Adrenal gland (tissue), 12 donors: ENCODE measurements around the gene MED12L. TPM values are rescaled to one million over a fixed set of nuclear protein-coding genes. Genes with fewer than 3 reads are reported as not detected.

Source experiments
- DNase-seq, 7 donors: peaks; one replicate each; pipeline ENCODE4 v3.0.0-alpha.2; 2019 to 2020
- H3K27ac ChIP-seq, 5 donors: fragments of 200-600 bp; sonication (generic) in 4 of 5; 1 replicate in 3 of 5; 2 replicates in 2 of 5; pipeline versions ENCODE4 v1.5.1 to v1.8.0; 2016 to 2020; ENCODE audit warnings: mild to moderate bottlenecking in 1 of 5
- H3K27me3 ChIP-seq: fragments of 200-600 bp; 2 replicates; pipeline ENCODE4 v1.8.0; 2021
- H3K36me3 ChIP-seq, 2 donors: fragments of 200-600 bp; replicated peaks in 1 of 2; 1 replicate in 1 of 2; 2 replicates in 1 of 2; pipeline versions ENCODE4 v1.5.1 to v1.8.0; 2018 to 2022
- H3K4me1 ChIP-seq, 2 donors: fragments of 200-600 bp; replicated peaks in 1 of 2; 1 replicate in 1 of 2; 2 replicates in 1 of 2; pipeline versions ENCODE4 v1.5.1 to v1.8.0; 2018 to 2021
- H3K4me3 ChIP-seq, 4 donors: fragments of 200-600 bp; sonication (generic) in 3 of 4; one replicate each; pipeline ENCODE4 v1.5.1; 2016 to 2018
- H3K9me3 ChIP-seq, 3 donors: fragments of 200-600 bp; sonication (generic) in 1 of 3; replicated peaks in 1 of 3; 1 replicate in 2 of 3; 2 replicates in 1 of 3; pipeline versions ENCODE4 v1.5.1 to v1.8.0; 2016 to 2021
- POLR2A ChIP-seq, 2 donors: fragments of 450-650 bp; IDR thresholded peaks; one replicate each; pipeline ENCODE4 v1.6.1; 2017; ENCODE audit warnings: antibody characterized with exemption in 2 of 2, mild to moderate bottlenecking in 2 of 2, moderate library complexity in 1 of 2
- WGBS, 4 donors: extraction: QIAGEN DNeasy Blood & Tissue Kit in 2 of 4; methylation state at CpG; one replicate each; pipeline versions ENCODE4 v1.1.5 to v1.1.7; 2013 to 2017; 5-methylcytosine and 5-hydroxymethylcytosine counted together
- intact Hi-C, 2 donors: fragments of 100-400 bp; cut with DNase I; formaldehyde crosslinking; loops; one replicate each; pipeline versions ENCODE4 v1.14.1 to v1.15.0; 2022 to 2023
- polyA plus RNA-seq, 3 donors: library from polyadenylated mRNA; stranded (reverse); fragments of 200-250 nt in 2 of 3; fragments of 350-450 nt in 1 of 3; fragmentation: Illumina TruSeq in 1 of 3; extraction: RNeasy Lipid Tissue Mini Kit (QIAGEN cat#74804) in 1 of 3; gene quantifications; one replicate each; pipeline ENCODE4 v1.2.3, GENCODE V29; 2013 to 2014
- total RNA-seq, 9 donors: library from RNA; depleted of rRNA in 4 of 9; stranded (reverse); fragments of >200 nt in 4 of 9; fragments of 120-200 nt in 1 of 9; fragmentation: NEBNext Ultra II Directional in 1 of 9; extraction: Animal tissue kit (Norgen Biotek cat#: 25700) in 1 of 9; gene quantifications; one replicate each; pipeline versions ENCODE4 v1.1.0 to v1.2.4, GENCODE V29; 2013 to 2023
- TF ChIP-seq, protein P1 (sequence below), 6 experiments: fragments of 450-650 bp in 4 of 6; fragments of 200-600 bp in 2 of 6; sonication (generic) in 1 of 6; IDR thresholded peaks; 1 replicate in 5 of 6; 2 replicates in 1 of 6; pipeline versions ENCODE4 v1.5.1 to v1.8.0; 2016 to 2021; ENCODE audit warnings: antibody characterized with exemption in 6 of 6, mild to moderate bottlenecking in 2 of 6, moderate library complexity in 1 of 6
- donor health status: healthy with polysubstance abuse.
- donor health status: Bipolar disorder and iron deficiency.
- donor health status: DM: yes; HTN: yes; CAD: no.
- donor health status: DM: no; HTN: no; CAD: no.
- donor health status: DM: no; HTN: no; CAD: no.
- donor health status: DM: yes; HTN: yes; CAD: no.

Gene MED12L
- total and polyA plus RNA-seq, 12 donors = 0.77 to 25.0 (median 6.3) TPM

- WGBS, 4 donors = 42 to 52% (median 48%) methylated on average over 4 of the region's 4 CpGs
- H3K4me1 ChIP-seq = no peaks in the 10 kb centered on the region
- DNase-seq = peak in 1 of 7 donors; percentile 19
- no peaks in the 10 kb centered on the region for H3K9me3 ChIP-seq
- H3K27me3 ChIP-seq = no peaks in the 10 kb centered on the region
- no peak overlapping the region for H3K27ac ChIP-seq
- intact Hi-C loops = no loop called here
- TF ChIP-seq, protein P1, sequence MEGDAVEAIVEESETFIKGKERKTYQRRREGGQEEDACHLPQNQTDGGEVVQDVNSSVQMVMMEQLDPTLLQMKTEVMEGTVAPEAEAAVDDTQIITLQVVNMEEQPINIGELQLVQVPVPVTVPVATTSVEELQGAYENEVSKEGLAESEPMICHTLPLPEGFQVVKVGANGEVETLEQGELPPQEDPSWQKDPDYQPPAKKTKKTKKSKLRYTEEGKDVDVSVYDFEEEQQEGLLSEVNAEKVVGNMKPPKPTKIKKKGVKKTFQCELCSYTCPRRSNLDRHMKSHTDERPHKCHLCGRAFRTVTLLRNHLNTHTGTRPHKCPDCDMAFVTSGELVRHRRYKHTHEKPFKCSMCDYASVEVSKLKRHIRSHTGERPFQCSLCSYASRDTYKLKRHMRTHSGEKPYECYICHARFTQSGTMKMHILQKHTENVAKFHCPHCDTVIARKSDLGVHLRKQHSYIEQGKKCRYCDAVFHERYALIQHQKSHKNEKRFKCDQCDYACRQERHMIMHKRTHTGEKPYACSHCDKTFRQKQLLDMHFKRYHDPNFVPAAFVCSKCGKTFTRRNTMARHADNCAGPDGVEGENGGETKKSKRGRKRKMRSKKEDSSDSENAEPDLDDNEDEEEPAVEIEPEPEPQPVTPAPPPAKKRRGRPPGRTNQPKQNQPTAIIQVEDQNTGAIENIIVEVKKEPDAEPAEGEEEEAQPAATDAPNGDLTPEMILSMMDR (IDR thresholded peaks at IDR 0.05) = peak in 2 of 6 experiments; percentile 7 to 21
- no peak for TF ChIP-seq POLR2A (IDR thresholded peaks at IDR 0.05)
- no peaks in the 10 kb centered on the region for H3K36me3 ChIP-seq
- H3K4me3 ChIP-seq = no peak overlapping the region
These were observed 31.6 kb downstream of the MED12L start for GRCh38 chr3:151117047-151117446.

GRCh38 chr3:151119188-151119587, 33.7 kb downstream of the MED12L start:
- Histone ChIP-seq H3K27ac (no peak overlapping the region), H3K27me3 (no peaks in the 10 kb centered on the region), H3K4me3 (no peak overlapping the region), H3K9me3 (no peaks in the 10 kb centered on the region), H3K36me3 (no peaks in the 10 kb centered on the region), H3K4me1 (no peaks in the 10 kb centered on the region)
- TF ChIP-seq, protein P1 (IDR thresholded peaks at IDR 0.05) = no peak
- no peak for TF ChIP-seq POLR2A (IDR thresholded peaks at IDR 0.05)
- intact Hi-C loops = no loop called here
- no peak for DNase-seq
- 85 to 96% (median 90%) methylated on average over 2 of the region's 2 CpGs for WGBS, 4 donors

DNA sequence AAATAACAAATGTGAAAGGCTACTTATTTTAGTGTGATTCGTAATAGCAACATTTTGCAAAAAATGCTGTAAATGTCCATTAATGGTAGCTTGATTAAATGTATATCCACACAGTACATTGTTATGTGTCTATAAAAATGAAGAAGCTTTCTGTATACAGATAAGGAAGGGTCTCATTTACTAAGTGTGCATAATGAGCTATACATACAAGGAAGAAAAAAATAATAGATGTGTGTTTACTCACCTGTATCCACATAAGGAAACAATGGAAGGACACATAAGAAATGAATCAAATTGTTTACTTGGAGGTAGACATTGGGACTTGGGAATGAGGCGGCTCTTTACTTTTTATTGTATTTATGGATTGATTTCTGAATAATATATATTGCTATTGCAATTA, 34.9 kb downstream of the MED12L start:
- WGBS, 4 donors = 91 to 99% (median 95%) methylated on average over 2 of the region's 2 CpGs
- intact Hi-C loops = no loop called here
- DNase-seq = no peak
- H3K9me3 ChIP-seq = no peaks in the 10 kb centered on the region
- no peak overlapping the region for H3K27ac ChIP-seq
- no peaks in the 10 kb centered on the region for H3K4me1 ChIP-seq
- TF ChIP-seq POLR2A (IDR thresholded peaks at IDR 0.05) = no peak
- TF ChIP-seq, protein P1 (IDR thresholded peaks at IDR 0.05) = no peak
- H3K36me3 ChIP-seq = no peaks in the 10 kb centered on the region
- no peak overlapping the region for H3K4me3 ChIP-seq
- H3K27me3 ChIP-seq = no peaks in the 10 kb centered on the region

GRCh38 chr3:151121016-151121415, 35.6 kb downstream of the MED12L start:
- Histone ChIP-seq H3K27ac (no peak overlapping the region), H3K36me3 (no peaks in the 10 kb centered on the region), H3K9me3 (no peaks in the 10 kb centered on the region), H3K4me1 (no peaks in the 10 kb centered on the region), H3K4me3 (no peak overlapping the region), H3K27me3 (no peaks in the 10 kb centered on the region)
- DNase-seq = no peak
- WGBS, 4 donors = 90 to 96% (median 93%) methylated on average over 2 of the region's 2 CpGs
- intact Hi-C loops = no loop called here
- no peak for TF ChIP-seq POLR2A (IDR thresholded peaks at IDR 0.05)
- TF ChIP-seq, protein P1 (IDR thresholded peaks at IDR 0.05) = no peak
